ENCODE data around the gene UQCC2.

- TF ChIP-seq CTCF (conservative IDR thresholded peaks at IDR 0.05 in 1 of 2, IDR thresholded peaks at IDR 0.05 in 1 of 2; ENCODE audit: extremely low read depth in 1 of 2, insufficient read depth in 1 of 2, low read depth in 1 of 2, low read length in 2 of 2) = no peak
- no peak for TF ChIP-seq EZH2 (IDR thresholded peaks at IDR 0.05; ENCODE audit: borderline replicate concordance, low read length)
These were observed 34.0 kb upstream of the UQCC2 start for GRCh38 chr6:33745548-33745947.

Data from mammary epithelial cell (primary cell).